HG02938 (cell line): ENCODE measurements around the gene PLEKHO1.
"Not testable (repeated sequence)": the region's sequence is repeated elsewhere in the genome, so short reads cannot be mapped to it uniquely, and the experiment has no call there.

Experiments used
- ATAC-seq: cut with Tn5 transposase; IDR thresholded peaks from one replicate; pipeline ENCODE4 v1.9.1; 2021; ENCODE audit warnings: mild to moderate bottlenecking, moderate library complexity; ENCODE audit not compliant: unreplicated experiment

Gene PLEKHO1

GRCh38 chr1:150168960-150169601, 19.4 kb downstream of the PLEKHO1 start:
- ATAC-seq: no peak

DNA sequence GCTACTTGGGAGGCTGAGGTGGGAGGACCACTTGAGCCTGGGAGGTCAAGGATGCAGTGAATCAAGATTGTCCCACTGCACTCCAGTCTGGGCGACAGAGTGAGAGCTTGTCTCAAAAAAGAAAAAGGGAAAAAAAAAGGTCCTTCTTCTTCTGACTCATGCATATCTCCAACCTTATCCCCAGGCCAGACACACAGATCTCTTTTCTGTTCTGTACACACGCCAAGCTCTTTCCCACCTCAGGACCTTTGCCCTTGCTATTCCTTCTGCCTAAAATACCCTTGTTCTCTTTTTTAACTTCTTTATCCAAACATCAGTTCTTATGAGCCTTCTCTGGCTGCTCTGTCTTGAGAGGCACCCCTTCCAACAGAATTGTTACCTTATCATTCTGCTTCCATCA, 22.1 kb downstream of the PLEKHO1 start:
- no peak for ATAC-seq

GRCh38 chr1:150173141-150173585, 23.4 kb downstream of the PLEKHO1 start:
- ATAC-seq: no peak

GRCh38 chr1:150176593-150176992, 26.9 kb downstream of the PLEKHO1 start:
- no peak for ATAC-seq

DNA sequence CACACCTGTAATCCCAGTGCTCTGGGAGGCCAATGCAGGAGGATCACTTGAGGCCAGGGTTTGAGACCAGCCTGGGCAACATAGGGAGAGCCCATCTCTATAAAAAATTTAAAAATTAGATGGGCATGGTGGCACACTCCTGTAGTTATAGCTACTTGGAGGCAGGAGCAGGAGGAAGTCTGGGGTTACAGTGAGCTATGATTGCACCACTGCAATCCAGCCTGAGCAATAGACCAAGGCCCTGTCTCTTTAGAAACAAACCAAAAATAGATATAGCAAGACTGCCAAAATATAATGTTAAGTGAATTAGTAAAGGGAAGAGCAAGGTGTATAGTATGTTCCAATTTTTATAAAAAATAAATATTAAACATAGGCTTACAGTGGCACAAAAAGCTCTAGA, 28.8 kb downstream of the PLEKHO1 start:
- ATAC-seq: no peak

GRCh38 chr1:150179867-150180266, 30.2 kb downstream of the PLEKHO1 start:
- ATAC-seq: no peak

GRCh38 chr1:150180474-150180873, 30.8 kb downstream of the PLEKHO1 start:
- no peak for ATAC-seq

- no peak for ATAC-seq
These were observed 32.5 kb downstream of the PLEKHO1 start for GRCh38 chr1:150182247-150182646.

DNA sequence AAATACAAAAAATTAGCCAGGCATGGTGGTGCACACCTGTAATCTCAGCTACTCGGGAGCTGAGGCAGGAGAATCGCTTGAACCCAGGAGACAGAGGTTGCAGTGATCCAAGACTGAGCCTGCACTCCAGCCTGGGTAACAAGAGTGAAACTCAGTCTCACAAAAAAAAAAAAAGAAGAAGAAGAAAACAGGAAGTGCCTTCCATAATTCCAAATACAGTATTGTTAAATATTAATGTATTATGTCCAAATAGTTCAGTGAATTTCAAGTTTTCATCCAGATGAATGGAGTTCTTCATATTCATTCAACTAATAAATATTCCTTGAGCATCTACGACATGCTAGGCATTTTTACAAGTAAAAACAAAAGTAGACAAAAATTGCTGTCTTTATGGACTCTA, 33.3 kb downstream of the PLEKHO1 start:
- no peak for ATAC-seq

DNA sequence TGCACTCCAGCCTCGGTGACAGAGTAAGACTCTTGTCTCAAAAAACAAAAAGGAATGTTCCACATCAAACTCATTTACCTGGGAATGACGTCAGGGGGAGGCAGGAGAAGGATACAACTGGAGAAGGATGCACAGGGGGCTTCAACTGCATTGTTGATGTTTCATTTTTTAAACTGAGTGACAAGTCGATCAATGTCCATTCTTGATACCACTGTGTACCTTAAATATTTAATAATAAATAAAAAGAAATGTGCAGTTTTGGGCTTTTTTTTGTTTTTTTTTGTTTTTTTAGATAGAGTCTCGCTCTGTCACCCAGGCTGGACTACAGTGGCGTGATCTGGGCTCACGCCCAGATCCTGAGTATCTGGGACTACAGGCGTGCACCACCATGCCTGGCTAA, 35.8 kb downstream of the PLEKHO1 start:
- no peak for ATAC-seq

- not testable (repeated sequence) for ATAC-seq
These were observed 36.7 kb downstream of the PLEKHO1 start for GRCh38 chr1:150186438-150186788.

DNA sequence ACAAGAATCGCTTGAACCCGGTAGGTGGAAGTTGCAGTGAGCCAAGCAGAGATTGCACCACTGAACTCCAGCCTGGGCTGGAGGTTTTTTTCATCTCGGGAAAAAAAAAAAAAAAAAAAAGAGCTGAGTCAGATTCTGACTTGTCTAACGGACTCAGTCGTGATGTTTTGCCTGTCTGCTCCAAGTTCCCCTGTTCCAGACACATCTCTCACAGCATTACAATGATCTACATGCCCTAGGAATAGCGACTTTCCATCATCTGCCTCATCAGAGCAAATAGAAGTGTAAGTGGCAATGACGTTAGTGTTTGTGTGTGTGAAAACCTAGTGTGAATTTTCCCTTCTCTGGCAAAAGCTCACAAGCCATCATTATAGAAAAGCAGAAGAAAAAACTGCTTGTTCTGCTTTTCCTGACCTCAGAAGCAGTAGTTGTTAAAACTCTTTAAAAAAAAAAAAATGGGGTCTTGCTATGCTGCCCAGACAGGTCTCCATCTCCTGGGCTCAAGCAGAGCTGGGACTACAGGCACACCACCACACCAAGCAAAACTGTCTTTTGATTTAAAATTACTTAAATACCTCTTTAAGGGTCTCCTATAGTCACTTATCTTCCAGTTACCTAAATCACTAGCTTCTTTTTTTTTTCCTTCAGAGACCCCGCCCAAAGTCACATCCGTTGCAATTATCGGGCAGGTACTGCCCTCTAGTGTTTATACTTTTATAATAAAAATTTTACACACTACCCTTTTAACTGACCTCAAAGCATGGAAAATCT, 37.3 kb downstream of the PLEKHO1 start:
- no peak for ATAC-seq

DNA sequence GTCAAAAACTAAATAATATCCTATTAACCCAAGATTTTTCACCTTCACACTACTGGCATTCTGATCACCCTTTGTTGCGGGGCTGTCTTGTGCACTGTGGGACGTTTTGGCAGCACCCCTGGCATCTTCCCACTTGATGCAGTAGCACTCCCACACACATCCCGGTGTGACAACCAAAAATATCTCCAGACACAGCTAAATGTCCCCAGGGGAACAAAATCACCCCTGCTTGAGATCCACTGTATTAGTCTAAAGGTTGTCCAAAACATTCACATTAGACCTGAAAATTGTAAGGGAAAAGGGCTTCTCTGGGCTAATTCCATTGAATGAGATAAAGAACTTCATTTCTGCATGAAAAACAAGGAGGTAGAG, 37.8 kb downstream of the PLEKHO1 start:
- ATAC-seq: no peak

GRCh38 chr1:150192012-150192411, 42.3 kb downstream of the PLEKHO1 start:
- ATAC-seq: no peak

DNA sequence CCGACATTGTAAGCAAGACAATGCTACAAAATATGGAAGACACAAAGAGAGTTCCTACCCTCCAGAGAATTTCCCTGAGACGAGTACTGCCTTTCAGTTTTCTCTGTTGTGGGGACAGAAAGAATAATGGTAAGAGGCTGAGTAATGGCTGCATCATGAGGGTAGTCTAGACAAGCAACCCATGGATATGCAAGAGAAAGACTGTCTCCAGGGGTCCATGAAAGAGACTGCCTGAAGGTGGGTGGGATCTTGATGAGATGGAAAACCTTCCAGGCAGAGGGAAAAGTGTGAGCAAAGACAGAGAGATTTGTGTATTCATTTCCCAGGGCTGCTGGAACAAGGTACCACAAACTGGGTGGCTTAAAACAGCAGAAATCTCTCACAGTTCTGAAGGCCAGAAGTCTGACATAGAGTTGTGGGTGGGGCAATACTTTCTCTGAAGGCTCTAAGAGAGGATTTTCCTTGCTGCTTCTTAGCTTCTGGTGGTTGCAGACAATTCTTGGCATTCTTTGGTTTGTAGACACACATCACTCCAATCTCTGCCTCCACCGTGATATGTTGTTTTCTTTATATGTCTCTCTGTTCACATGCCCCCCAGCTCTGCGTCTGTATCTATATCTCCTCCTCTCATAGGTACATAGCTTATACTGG, 44.8 kb downstream of the PLEKHO1 start:
- no peak for ATAC-seq

DNA sequence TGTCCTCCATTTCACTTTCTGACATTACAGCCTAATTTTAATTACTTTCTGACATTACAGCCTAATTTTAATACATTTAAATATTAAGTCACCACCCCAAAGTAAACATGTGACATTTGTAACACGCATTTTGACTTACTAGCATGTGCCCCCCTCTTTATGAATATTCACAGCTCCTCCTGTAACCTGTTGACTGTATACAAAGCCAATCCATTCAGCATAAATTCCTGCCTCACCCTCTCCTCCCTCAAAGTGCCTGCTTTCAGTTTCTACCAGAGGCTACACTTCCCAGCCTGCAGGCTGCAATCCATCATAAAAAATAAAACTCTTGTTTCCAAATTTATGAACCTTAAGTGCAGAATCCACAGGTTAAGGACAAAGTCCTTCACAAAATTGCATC, 46.7 kb downstream of the PLEKHO1 start:
- ATAC-seq: no peak

DNA sequence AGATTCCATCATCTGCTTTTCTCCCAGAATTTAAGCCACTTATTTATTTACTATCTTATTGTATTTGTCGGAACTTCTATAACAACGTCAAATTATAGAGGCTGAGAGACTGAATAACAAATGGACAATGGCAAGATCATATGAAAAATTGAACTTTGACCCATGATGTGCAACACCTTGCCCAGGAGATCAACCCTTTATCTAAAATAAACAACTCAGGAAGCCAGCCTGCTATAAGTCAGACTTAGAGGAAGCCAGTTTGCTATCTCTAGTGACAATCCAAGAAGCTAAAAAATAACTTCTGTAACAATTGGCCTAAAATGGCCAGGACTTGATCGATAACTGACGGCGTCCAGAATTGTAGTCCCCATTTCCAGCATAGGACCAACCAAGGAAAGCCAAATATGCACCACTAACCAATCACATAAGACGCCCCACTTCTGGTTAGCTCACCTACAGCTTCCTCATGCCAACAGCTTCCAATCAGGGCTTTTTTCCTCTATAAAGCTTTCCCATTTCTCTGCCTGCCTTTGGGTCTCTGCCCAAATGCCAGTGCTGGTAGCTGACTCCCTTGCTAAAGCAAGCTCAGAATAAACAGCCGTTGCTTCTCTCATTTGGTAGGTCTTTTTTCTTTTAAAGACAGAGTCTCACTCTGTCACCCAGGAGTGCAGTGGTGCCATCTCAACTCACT, 57.7 kb downstream of the PLEKHO1 start:
- no peak for ATAC-seq

- not testable (repeated sequence) for ATAC-seq
These were observed 58.7 kb downstream of the PLEKHO1 start for GRCh38 chr1:150208460-150208859.
